Sigmoid colon (tissue), 7 donors: ENCODE data around the gene SUSD6. TPM values are rescaled to one million over a fixed set of nuclear protein-coding genes. Genes with fewer than 3 reads are reported as not detected.

Experiments used
- DNase-seq: peaks from one replicate; pipeline ENCODE4 v3.0.0-alpha.2; 2019
- H3K27ac ChIP-seq, 4 donors: fragments of 200-600 bp; sonication (generic); one replicate each; pipeline ENCODE4 v1.5.1; 2016 to 2019; ENCODE audit warnings: mild to moderate bottlenecking in 1 of 4
- H3K27me3 ChIP-seq, 3 donors: fragments of 200-600 bp; sonication (generic); one replicate each; pipeline ENCODE4 v1.5.1; 2019; ENCODE audit warnings: mild to moderate bottlenecking in 1 of 3
- H3K36me3 ChIP-seq, 4 donors: fragments of 200-600 bp; sonication (generic); one replicate each; pipeline ENCODE4 v1.5.1; 2016 to 2019
- H3K4me1 ChIP-seq, 4 donors: fragments of 200-600 bp; sonication (generic); one replicate each; pipeline ENCODE4 v1.5.1; 2017 to 2019
- H3K4me3 ChIP-seq, 4 donors: fragments of 200-600 bp; sonication (generic); one replicate each; pipeline ENCODE4 v1.5.1; 2017 to 2019; ENCODE audit warnings: mild to moderate bottlenecking in 2 of 4, moderate library complexity in 1 of 4
- H3K9me3 ChIP-seq, 4 donors: fragments of 200-600 bp in 3 of 4; sonication (generic) in 3 of 4; one replicate each; pipeline versions ENCODE4 v1.5.1 to v1.6.1; 2013 to 2019
- CTCF ChIP-seq, 4 experiments: fragments of 450-650 bp in 3 of 4; fragments of 200-600 bp in 1 of 4; IDR thresholded peaks; one replicate each; pipeline ENCODE4 v1.5.1; 2016 to 2019; ENCODE audit warnings: antibody characterized with exemption in 4 of 4, mild to moderate bottlenecking in 3 of 4, moderate library complexity in 2 of 4
- EP300 ChIP-seq, 4 donors: sonication (generic); formaldehyde crosslinking; IDR thresholded peaks; one replicate each; pipeline ENCODE4 v1.6.1; 2017; ENCODE audit warnings: antibody characterized with exemption in 4 of 4
- POLR2A ChIP-seq, 2 donors: fragments of 450-650 bp; IDR thresholded peaks; one replicate each; pipeline ENCODE4 v1.6.1; 2016; ENCODE audit warnings: antibody characterized with exemption in 2 of 2, mild to moderate bottlenecking in 2 of 2, moderate library complexity in 2 of 2
- POLR2AphosphoS5 ChIP-seq, 4 donors: sonication (generic); formaldehyde crosslinking; IDR thresholded peaks; one replicate each; pipeline ENCODE4 v1.6.1; 2017; ENCODE audit warnings: antibody characterized with exemption in 4 of 4
- WGBS, 2 donors: extraction: QIAGEN DNeasy Blood & Tissue Kit; methylation state at CpG; one replicate each; pipeline ENCODE4 v1.1.7; 2013; 5-methylcytosine and 5-hydroxymethylcytosine counted together
- intact Hi-C: fragments of 100-400 bp; cut with DNase I; formaldehyde crosslinking; loops from one replicate; pipeline ENCODE4 v1.15.1; 2023
- polyA plus RNA-seq, 3 donors: library from polyadenylated mRNA; stranded (reverse); fragments of 200-250 nt; gene quantifications; one replicate each; pipeline ENCODE4 v1.2.3, GENCODE V29; 2013
- total RNA-seq, 4 donors: library from RNA; depleted of rRNA; stranded (reverse); fragments of >200 nt; gene quantifications; one replicate each; pipeline ENCODE4 v1.1.0, GENCODE V29; 2016
- donor health status: healthy with polysubstance abuse.
- donor health status: Bipolar disorder and iron deficiency.
- donor health status: healthy.

Gene SUSD6
- total and polyA plus RNA-seq, 7 donors = 5.4 to 62.0 (median 13.9) TPM

GRCh38 chr14:69675877-69676416, 64.6 kb downstream of the SUSD6 start:
- Histone ChIP-seq H3K4me1 (peaks cover 0 to 75% (median 57%) of the 10 kb centered on the region in 4 donors), H3K36me3 (no peaks in the 10 kb centered on the region), H3K27me3 (no peaks in the 10 kb centered on the region), H3K9me3 (no peaks in the 10 kb centered on the region), H3K4me3 (no peak overlapping the region), H3K27ac (no peak overlapping the region)
- intact Hi-C loops = no loop called here
- TF ChIP-seq POLR2AphosphoS5 (IDR thresholded peaks at IDR 0.05) (no peak), POLR2A (IDR thresholded peaks at IDR 0.05) (no peak), CTCF (IDR thresholded peaks at IDR 0.05) (no peak), EP300 (IDR thresholded peaks at IDR 0.05) (no peak)
- WGBS, 2 donors = 66 to 90% methylated on average over 2 of the region's 2 CpGs
- DNase-seq = no peak

DNA sequence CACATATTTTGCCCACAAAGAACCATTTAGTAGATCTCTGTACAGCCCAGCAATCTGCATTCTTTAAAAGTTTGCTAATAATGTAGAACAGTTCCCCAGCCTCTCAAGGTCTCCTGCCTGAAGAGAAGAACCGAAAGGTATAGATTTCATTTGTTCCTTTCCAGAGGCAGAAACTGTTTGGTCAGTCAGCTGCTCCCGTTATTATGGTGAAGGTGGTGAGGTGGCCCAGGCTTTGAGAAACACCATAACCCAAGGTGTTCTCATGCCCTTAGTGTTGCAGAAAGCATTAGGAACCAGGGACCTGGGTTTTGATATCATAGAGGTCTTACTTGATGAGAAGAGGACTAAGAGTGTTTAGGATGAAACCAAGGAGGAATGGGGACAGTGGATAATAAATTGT, 65.3 kb downstream of the SUSD6 start:
- Histone ChIP-seq H3K36me3 (no peaks in the 10 kb centered on the region), H3K4me3 (no peak overlapping the region), H3K27ac (no peak overlapping the region), H3K9me3 (no peaks in the 10 kb centered on the region), H3K27me3 (no peaks in the 10 kb centered on the region), H3K4me1 (peaks cover 0 to 75% (median 60%) of the 10 kb centered on the region in 4 donors)
- WGBS, 2 donors = 87 to 91% methylated on average over 2 of the region's 2 CpGs
- intact Hi-C loops = no loop called here
- TF ChIP-seq EP300 (IDR thresholded peaks at IDR 0.05) (no peak), CTCF (IDR thresholded peaks at IDR 0.05) (no peak), POLR2A (IDR thresholded peaks at IDR 0.05) (no peak), POLR2AphosphoS5 (IDR thresholded peaks at IDR 0.05) (no peak)
- DNase-seq = no peak

DNA sequence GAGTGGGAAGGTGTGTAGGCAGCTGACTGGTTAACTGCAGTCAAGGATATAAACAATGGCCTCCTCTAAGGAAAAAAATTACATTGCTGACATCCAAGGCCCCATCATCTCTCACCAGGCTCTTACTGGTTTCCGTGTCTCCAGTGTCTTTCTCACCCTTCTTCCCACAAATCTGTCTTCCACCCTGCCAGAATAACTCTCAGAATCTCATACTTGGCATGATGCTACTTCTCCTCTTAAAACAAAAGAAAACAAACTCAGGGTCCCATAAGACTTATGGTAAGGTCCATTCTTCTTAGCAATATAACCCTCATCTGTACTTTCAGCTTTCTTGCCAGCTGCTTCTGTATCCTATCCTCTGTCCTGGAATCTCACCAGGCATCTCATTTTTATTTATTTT, 68.9 kb downstream of the SUSD6 start:
- TF ChIP-seq POLR2AphosphoS5 (IDR thresholded peaks at IDR 0.05) (no peak), POLR2A (IDR thresholded peaks at IDR 0.05) (no peak), CTCF (IDR thresholded peaks at IDR 0.05) (no peak), EP300 (IDR thresholded peaks at IDR 0.05) (no peak)
- peak overlapping the region in 3 of 4 donors; percentile 24 to 72 (median 61) for H3K27ac ChIP-seq
- intact Hi-C loops = no loop called here

DNA sequence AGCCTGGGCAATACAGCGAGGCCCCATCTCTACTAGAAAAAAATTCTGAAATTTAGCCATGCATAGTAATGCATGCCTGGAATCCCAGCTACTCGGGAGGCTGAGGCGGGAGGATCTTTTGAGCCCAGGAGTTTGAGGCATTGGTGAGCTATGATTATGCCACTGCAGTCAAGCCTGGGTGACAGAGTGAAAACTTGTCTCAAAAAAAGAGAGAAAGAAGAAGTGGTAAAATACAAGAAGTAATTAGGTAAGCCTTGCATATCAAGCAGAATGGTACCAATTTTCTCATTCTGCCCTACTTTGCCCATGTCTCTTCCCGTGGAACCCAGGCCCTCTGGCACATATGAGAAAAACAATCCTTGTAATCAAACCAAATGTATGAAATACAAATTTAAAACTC, 70.7 kb downstream of the SUSD6 start:
- H3K27ac ChIP-seq = peak overlapping the region; percentile 54 to 72 (median 59)
- intact Hi-C loops = loop anchor here (2.0 kb wide), 1 partner anchor 13 kb away; no protein-coding TSS in a partner anchor
- 78 to 82% methylated on average over 4 of the region's 4 CpGs for WGBS, 2 donors
- no peak for TF ChIP-seq POLR2A (IDR thresholded peaks at IDR 0.05)
- TF ChIP-seq POLR2AphosphoS5 (IDR thresholded peaks at IDR 0.05) = no peak
- TF ChIP-seq EP300 (IDR thresholded peaks at IDR 0.05) = no peak
- no peak for TF ChIP-seq CTCF (IDR thresholded peaks at IDR 0.05)
- H3K4me3 ChIP-seq = no peak overlapping the region
- H3K4me1 ChIP-seq = peaks cover 0 to 87% (median 70%) of the 10 kb centered on the region in 4 donors
- no peaks in the 10 kb centered on the region for H3K9me3 ChIP-seq
- H3K36me3 ChIP-seq = no peaks in the 10 kb centered on the region
- no peaks in the 10 kb centered on the region for H3K27me3 ChIP-seq
- no peak for DNase-seq

More for the DNA sequence above, 68.9 kb downstream of the SUSD6 start:
- Histone ChIP-seq H3K36me3 (no peaks in the 10 kb centered on the region), H3K9me3 (no peaks in the 10 kb centered on the region), H3K27me3 (no peaks in the 10 kb centered on the region), H3K4me3 (no peak overlapping the region), H3K4me1 (peaks cover 0 to 76% (median 62%) of the 10 kb centered on the region in 4 donors)
- DNase-seq = no peak
- 79 to 93% methylated on average over 1 of the region's 1 CpG for WGBS, 2 donors
